Hepatocyte (in vitro differentiated cells): ENCODE data around the gene SLX9. TPM values are rescaled to one million over a fixed set of nuclear protein-coding genes. Genes with fewer than 3 reads are reported as not detected.
"Not testable (repeated sequence)": the region's sequence is repeated elsewhere in the genome, so short reads cannot be mapped to it uniquely, and the experiment has no call there.

Source experiments
- DNase-seq: peaks from one replicate; pipeline ENCODE4 v3.0.0-alpha.2; 2016; ENCODE audit warnings: low spot score
- H2AFZ ChIP-seq: fragments of 200-600 bp; sonication (generic); 2 replicates; pipeline ENCODE4 v1.6.0; 2016; ENCODE audit warnings: antibody characterized with exemption, mild to moderate bottlenecking
- H3K27ac ChIP-seq: fragments of 200-600 bp; sonication (generic); 2 replicates; pipeline ENCODE4 v1.5.1; 2016; ENCODE audit warnings: mild to moderate bottlenecking
- H3K27me3 ChIP-seq: fragments of 200-600 bp; sonication (generic); 2 replicates; pipeline ENCODE4 v1.6.1; 2016
- H3K36me3 ChIP-seq: fragments of 200-600 bp; sonication (generic); replicated peaks from 2 replicates; pipeline ENCODE4 v1.5.1; 2016; ENCODE audit warnings: low read depth; ENCODE audit not compliant: insufficient read depth
- H3K4me1 ChIP-seq: fragments of 200-600 bp; sonication (generic); 2 replicates; pipeline ENCODE4 v1.5.1; 2016; ENCODE audit warnings: mild to moderate bottlenecking, moderate library complexity; ENCODE audit not compliant: insufficient read depth
- H3K4me2 ChIP-seq: fragments of 200-600 bp; sonication (generic); 2 replicates; pipeline ENCODE4 v1.6.0; 2016
- H3K4me3 ChIP-seq: fragments of 200-600 bp; sonication (generic); 2 replicates; pipeline ENCODE4 v1.5.1; 2016; ENCODE audit warnings: mild to moderate bottlenecking
- H3K79me2 ChIP-seq: fragments of 200-600 bp; sonication (generic); 2 replicates; pipeline ENCODE4 v1.6.0; 2017; ENCODE audit warnings: mild to moderate bottlenecking
- H3K9me2 ChIP-seq: fragments of 200-600 bp; sonication (generic); replicated peaks from 2 replicates; pipeline ENCODE4 v1.6.0; 2017; ENCODE audit warnings: mild to moderate bottlenecking; ENCODE audit not compliant: insufficient read depth
- H3K9me3 ChIP-seq: fragments of 200-600 bp; sonication (generic); 2 replicates; pipeline ENCODE4 v1.5.1; 2016; ENCODE audit warnings: low read depth, mild to moderate bottlenecking
- H4K20me1 ChIP-seq: fragments of 200-600 bp; sonication (generic); 2 replicates; pipeline ENCODE4 v1.6.0; 2016; ENCODE audit warnings: mild to moderate bottlenecking; ENCODE audit not compliant: insufficient read depth, poor library complexity, severe bottlenecking
- EZH2 ChIP-seq: fragments of 200-600 bp; sonication (generic); IDR thresholded peaks from 2 replicates; pipeline ENCODE4 v1.6.1; 2016; ENCODE audit warnings: antibody characterized with exemption, mild to moderate bottlenecking, borderline replicate concordance
- EZH2phosphoT487 ChIP-seq: fragments of 200-600 bp; sonication (generic); IDR thresholded peaks from one replicate; pipeline ENCODE4 v1.6.1; 2018; ENCODE audit warnings: antibody characterized with exemption, mild to moderate bottlenecking, low read depth, moderate library complexity; ENCODE audit not compliant: unreplicated experiment, severe bottlenecking
- whole genome bisulfite sequencing: methylation state at CpG from one replicate; pipeline ENCODE4 v1.1.6; 2016; ENCODE audit warnings: low lambda C conversion rate; ENCODE audit errors: missing lambda C conversion rate; 5-methylcytosine and 5-hydroxymethylcytosine counted together
- polyA plus RNA-seq: library from polyadenylated mRNA; unstranded; fragments of >200 nt; fragmentation: Nextera tagmentation; extraction: Ambion mirVana; gene quantifications from 2 replicates; pipeline ENCODE4 v1.2.1, GENCODE V29; 2016
- total RNA-seq: library from RNA; depleted of rRNA; stranded (reverse); fragments of >200 nt; gene quantifications from 2 replicates; pipeline ENCODE4 v1.2.3, GENCODE V29; 2014
- TF ChIP-seq, protein P1 (sequence below): fragments of 200-600 bp; sonication (generic); IDR thresholded peaks from 2 replicates; pipeline ENCODE4 v1.5.1; 2016; ENCODE audit warnings: antibody characterized with exemption, mild to moderate bottlenecking; ENCODE audit not compliant: poor library complexity

Gene SLX9
- total and polyA plus RNA-seq, 2 experiments from 2014 or later = 16.3 to 33.2 TPM

GRCh38 chr21:44973598-44973997 lies 33.8 kb downstream of the SLX9 start:
- Histone ChIP-seq H3K9me2 (no peaks in the 10 kb centered on the region), H2AFZ (no peak overlapping the region), H3K4me1 (no peaks in the 10 kb centered on the region), H3K27ac (no peak overlapping the region), H3K4me3 (no peak overlapping the region), H3K27me3 (no peaks in the 10 kb centered on the region), H4K20me1 (no peaks in the 10 kb centered on the region), H3K4me2 (no peak overlapping the region), H3K79me2 (no peaks in the 10 kb centered on the region), H3K36me3 (no peaks in the 10 kb centered on the region), H3K9me3 (no peaks in the 10 kb centered on the region)
- DNase-seq = no peak
- 97% methylated on average over 10 of the region's 14 CpGs for WGBS
- TF ChIP-seq EZH2phosphoT487 = no peak
- TF ChIP-seq EZH2 = no peak
- TF ChIP-seq, protein P1, sequence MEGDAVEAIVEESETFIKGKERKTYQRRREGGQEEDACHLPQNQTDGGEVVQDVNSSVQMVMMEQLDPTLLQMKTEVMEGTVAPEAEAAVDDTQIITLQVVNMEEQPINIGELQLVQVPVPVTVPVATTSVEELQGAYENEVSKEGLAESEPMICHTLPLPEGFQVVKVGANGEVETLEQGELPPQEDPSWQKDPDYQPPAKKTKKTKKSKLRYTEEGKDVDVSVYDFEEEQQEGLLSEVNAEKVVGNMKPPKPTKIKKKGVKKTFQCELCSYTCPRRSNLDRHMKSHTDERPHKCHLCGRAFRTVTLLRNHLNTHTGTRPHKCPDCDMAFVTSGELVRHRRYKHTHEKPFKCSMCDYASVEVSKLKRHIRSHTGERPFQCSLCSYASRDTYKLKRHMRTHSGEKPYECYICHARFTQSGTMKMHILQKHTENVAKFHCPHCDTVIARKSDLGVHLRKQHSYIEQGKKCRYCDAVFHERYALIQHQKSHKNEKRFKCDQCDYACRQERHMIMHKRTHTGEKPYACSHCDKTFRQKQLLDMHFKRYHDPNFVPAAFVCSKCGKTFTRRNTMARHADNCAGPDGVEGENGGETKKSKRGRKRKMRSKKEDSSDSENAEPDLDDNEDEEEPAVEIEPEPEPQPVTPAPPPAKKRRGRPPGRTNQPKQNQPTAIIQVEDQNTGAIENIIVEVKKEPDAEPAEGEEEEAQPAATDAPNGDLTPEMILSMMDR = no peak

DNA sequence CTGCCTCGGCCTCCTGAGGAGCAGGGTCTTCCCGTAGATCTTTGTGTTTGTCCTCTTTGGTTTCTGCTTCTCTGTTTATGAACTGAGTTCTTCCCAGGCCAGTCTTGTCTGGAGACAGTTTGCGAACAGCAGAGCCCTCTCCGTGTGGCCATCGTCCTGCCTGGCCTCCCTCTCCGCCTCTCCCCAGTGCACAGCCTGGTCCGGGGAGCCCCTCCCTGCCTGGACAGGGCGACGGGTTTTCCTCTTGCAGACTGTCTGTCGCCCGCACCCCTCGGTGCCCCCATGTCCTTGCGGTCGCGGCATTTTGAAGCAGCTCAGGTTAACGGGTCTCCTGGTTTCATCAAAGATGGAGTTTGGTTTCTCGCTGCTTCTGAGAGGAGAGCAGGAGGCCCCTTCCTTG lies 34.8 kb downstream of the SLX9 start:
- H3K4me1 ChIP-seq = no peaks in the 10 kb centered on the region
- H3K27ac ChIP-seq = no peak overlapping the region
- no peak overlapping the region for H3K4me2 ChIP-seq
- H3K4me3 ChIP-seq = no peak overlapping the region
- H3K36me3 ChIP-seq = no peaks in the 10 kb centered on the region
- no peaks in the 10 kb centered on the region for H4K20me1 ChIP-seq
- H3K9me2 ChIP-seq = no peaks in the 10 kb centered on the region
- no peak overlapping the region for H2AFZ ChIP-seq
- 97% methylated on average over 17 of the region's 17 CpGs for WGBS
- no peaks in the 10 kb centered on the region for H3K9me3 ChIP-seq
- H3K79me2 ChIP-seq = no peaks in the 10 kb centered on the region
- TF ChIP-seq, protein P1 = no peak
- TF ChIP-seq EZH2 (no peak), EZH2phosphoT487 (no peak)
- no peaks in the 10 kb centered on the region for H3K27me3 ChIP-seq
- no peak for DNase-seq

GRCh38 chr21:44975720-44976555 lies 36.1 kb downstream of the SLX9 start:
- no peak overlapping the region for H3K4me2 ChIP-seq
- no peaks in the 10 kb centered on the region for H3K36me3 ChIP-seq
- no peak overlapping the region for H3K27ac ChIP-seq
- WGBS = 97% methylated on average over 41 of the region's 42 CpGs
- H3K9me2 ChIP-seq = no peaks in the 10 kb centered on the region
- TF ChIP-seq EZH2 = no peak
- TF ChIP-seq, protein P1 = no peak
- no peak for TF ChIP-seq EZH2phosphoT487
- H3K9me3 ChIP-seq = no peaks in the 10 kb centered on the region
- H3K79me2 ChIP-seq = no peaks in the 10 kb centered on the region
- H3K4me3 ChIP-seq = no peak overlapping the region
- H2AFZ ChIP-seq = no peak overlapping the region
- no peaks in the 10 kb centered on the region for H4K20me1 ChIP-seq
- H3K4me1 ChIP-seq = no peaks in the 10 kb centered on the region
- DNase-seq = no peak
- no peaks in the 10 kb centered on the region for H3K27me3 ChIP-seq

GRCh38 chr21:44976556-44977393 lies 36.9 kb downstream of the SLX9 start:
- H3K27me3 ChIP-seq, H3K36me3 ChIP-seq, H3K27ac ChIP-seq, H3K9me3 ChIP-seq, H3K4me1 ChIP-seq, H4K20me1 ChIP-seq, H2AFZ ChIP-seq, DNase-seq, H3K9me2 ChIP-seq, H3K4me3 ChIP-seq, H3K79me2 ChIP-seq, H3K4me2 ChIP-seq: not testable (repeated sequence)
- 94% methylated on average over 23 of the region's 25 CpGs for WGBS
